K562 (cell line): ENCODE measurements around the gene HOXC5. TPM values are rescaled to one million over a fixed set of nuclear protein-coding genes. Genes with fewer than 3 reads are reported as not detected.

ENCODE experiments used
- ATAC-seq: fragments of 200-7000 bp; cut with Tn5 transposase; 3 replicates; pipeline ENCODE4 v1.9.1; 2020; ENCODE audit warnings: moderate library complexity
- BruUV-seq: library from RNA; stranded (reverse); fragments of 400-500 nt; replicated peaks from 2 replicates; lab custom pipeline; 2021; lab: Mats Ljungman, UMichigan
- CTCF ChIA-PET: fragments of 300-600 bp; formaldehyde crosslinking; extraction: SDS; loops from one replicate; lab custom pipeline; 2021; ENCODE audit warnings: low intra/inter-chr PET ratio; lab: Yijun Ruan, JAX
- POLR2A ChIA-PET: fragments of 300-600, 350-650 bp; sonication (Branson Sonifier 250); formaldehyde crosslinking; extraction: SDS; loops from one replicate; lab custom pipeline; 2021; ENCODE audit warnings: antibody characterized with exemption, inconsistent platforms; lab: Yijun Ruan, JAX
- DNase-seq, 4 experiments: peaks; one replicate each; pipeline versions ENCODE4 v3.0.0 to v3.0.0-alpha.2; 2011 to 2018; ENCODE audit warnings: low spot score in 3 of 4, mixed read lengths in 3 of 4; ENCODE audit errors: extremely low read depth in 1 of 4
- FAIRE-seq: peaks from 2 replicates; lab custom pipeline; 2011; peaks lifted over from hg19 to GRCh38; lab: Jason Lieb, UNC
- H2AFZ ChIP-seq: 2 replicates; pipeline ENCODE4 v1.6.0; 2011; ENCODE audit warnings: low read depth, low read length, control low read depth, inconsistent platforms
- H3K27ac ChIP-seq: fragments of 200-600 bp; 3 replicates; pipeline ENCODE4 v1.8.0; 2011; ENCODE audit warnings: low read depth, mild to moderate bottlenecking, control low read depth, inconsistent platforms, low read length, moderate library complexity, mixed read lengths; ENCODE audit errors: extremely low read depth
- H3K27me3 ChIP-seq, 2 experiments: fragments of 300-600 bp in 1 of 2; 2 replicates in 1 of 2; 3 replicates in 1 of 2; pipeline versions ENCODE4 v1.6.0 to v1.8.0; 2011; ENCODE audit warnings: inconsistent platforms in 2 of 2, low read length in 2 of 2, mild to moderate bottlenecking in 1 of 2, mixed read lengths in 1 of 2, moderate library complexity in 1 of 2; ENCODE audit not compliant: control insufficient read depth in 2 of 2, insufficient read depth in 2 of 2
- H3K36me3 ChIP-seq: fragments of 300-600 bp; 3 replicates; pipeline ENCODE4 v1.8.0; 2011; ENCODE audit warnings: mild to moderate bottlenecking, low read length, inconsistent platforms; ENCODE audit not compliant: control insufficient read depth, insufficient read depth
- H3K4me1 ChIP-seq, 2 experiments: fragments of 200-600 bp in 1 of 2; replicated peaks in 1 of 2; 2 replicates in 1 of 2; 3 replicates in 1 of 2; pipeline versions ENCODE4 v1.5.1 to v1.8.0; 2011; ENCODE audit warnings: inconsistent platforms in 2 of 2, low read length in 2 of 2, mild to moderate bottlenecking in 1 of 2, mixed read lengths in 1 of 2, moderate library complexity in 1 of 2; ENCODE audit not compliant: control insufficient read depth in 2 of 2, insufficient read depth in 2 of 2
- H3K4me2 ChIP-seq: 2 replicates; pipeline ENCODE4 v1.6.1; 2011; ENCODE audit warnings: low read length, control low read depth, inconsistent platforms, mixed read lengths; ENCODE audit not compliant: insufficient read depth
- H3K4me3 ChIP-seq: fragments of 200-600 bp; sonication (generic), shearing (Covaris generic); 2 replicates; pipeline ENCODE4 v1.5.1; 2016; ENCODE audit warnings: control low read depth, inconsistent platforms
- H3K79me2 ChIP-seq: fragments of 200-600 bp; 3 replicates; pipeline ENCODE4 v1.8.0; 2011; ENCODE audit warnings: low read length, inconsistent platforms; ENCODE audit not compliant: control insufficient read depth, insufficient read depth
- H3K9ac ChIP-seq, 2 experiments: 2 replicates each; pipeline versions ENCODE4 v1.6.0 to v1.6.1; 2011; ENCODE audit warnings: low read depth in 2 of 2, low read length in 2 of 2, control low read depth in 1 of 2, inconsistent platforms in 1 of 2, mild to moderate bottlenecking in 1 of 2, mixed read lengths in 1 of 2; ENCODE audit not compliant: insufficient read depth in 1 of 2
- H3K9me1 ChIP-seq: one replicate; pipeline ENCODE4 v1.6.0; 2011; ENCODE audit warnings: inconsistent platforms, mild to moderate bottlenecking, low read length, moderate library complexity; ENCODE audit not compliant: control insufficient read depth, insufficient read depth
- H3K9me3 ChIP-seq: replicated peaks from 2 replicates; pipeline ENCODE4 v1.5.1; 2011; ENCODE audit warnings: low read depth, low read length, inconsistent platforms; ENCODE audit not compliant: control insufficient read depth, insufficient read depth
- H4K20me1 ChIP-seq: replicated peaks from 2 replicates; pipeline ENCODE4 v1.6.1; 2011; ENCODE audit warnings: low read length, inconsistent platforms, mixed read lengths; ENCODE audit not compliant: control insufficient read depth, insufficient read depth
- ETV1 ChIP-seq: fragments of 450-650 bp; conservative IDR thresholded peaks from 2 replicates; pipeline ENCODE4 v1.6.1; 2016; ENCODE audit warnings: missing genetic modification characterization, control low read depth, low read depth, missing compliant biosample characterization
- GABPA ChIP-seq: fragments of 200-800 bp; sonication (Bioruptor generic); conservative IDR thresholded peaks from 2 replicates; pipeline ENCODE4 v1.6.1; 2016; ENCODE audit warnings: low read depth, missing genetic modification characterization, missing compliant biosample characterization
- KDM5B ChIP-seq: fragments of 200-600 bp; sonication (generic); IDR thresholded peaks from 2 replicates; pipeline ENCODE4 v1.6.1; 2012; ENCODE audit warnings: low read depth, mild to moderate bottlenecking, moderate library complexity, low read length, control low read depth, inconsistent platforms; ENCODE audit not compliant: insufficient replicate concordance
- L3MBTL2 ChIP-seq: fragments of 450-650 bp; IDR thresholded peaks from 2 replicates; pipeline ENCODE4 v1.6.1; 2016; ENCODE audit warnings: mild to moderate bottlenecking, moderate library complexity
- PHB2 ChIP-seq: fragments of 450-650 bp; IDR thresholded peaks from 2 replicates; pipeline ENCODE4 v1.6.1; 2017; ENCODE audit warnings: low read depth
- RAD51 ChIP-seq: fragments of 450-650 bp; IDR thresholded peaks from 2 replicates; pipeline ENCODE4 v1.7.1; 2016; ENCODE audit warnings: low read depth, mild to moderate bottlenecking, borderline replicate concordance
- SLC30A9 ChIP-seq: fragments of 250-450 bp; sonication (Bioruptor Pico); IDR thresholded peaks from 2 replicates; pipeline ENCODE4 v1.8.0; 2022; ENCODE audit warnings: mild to moderate bottlenecking, moderate library complexity
- SMARCB1 ChIP-seq: IDR thresholded peaks from 2 replicates; pipeline ENCODE4 v1.6.1; 2011; ENCODE audit warnings: improper control_type of control experiment, low read depth; ENCODE audit not compliant: insufficient read length
- USF1 ChIP-seq: sonication (generic); formaldehyde crosslinking; IDR thresholded peaks from 2 replicates; pipeline ENCODE4 v1.9.0; 2022; ENCODE audit warnings: mild to moderate bottlenecking, missing genetic modification reagents
- USF2 ChIP-seq: sonication (generic); formaldehyde crosslinking; IDR thresholded peaks from 2 replicates; pipeline ENCODE4 v1.5.0; 2020; ENCODE audit warnings: missing genetic modification reagents
- ZNF57 ChIP-seq: fragments of 450-650 bp; formaldehyde crosslinking; IDR thresholded peaks from 2 replicates; pipeline ENCODE4 v1.4.0; 2020; ENCODE audit warnings: mild to moderate bottlenecking, moderate library complexity
- WGBS: fragments of 100-300 bp; shearing (Covaris generic); methylation state at CpG from one replicate; pipeline ENCODE4 v1.1.6; 2016; ENCODE audit warnings: low coverage, mixed read lengths; ENCODE audit not compliant: insufficient coverage; ENCODE audit errors: missing lambda C conversion rate; 5-methylcytosine and 5-hydroxymethylcytosine counted together
- in situ Hi-C: fragments of 300-500 bp; cut with MboI; formaldehyde crosslinking; loops from 4 replicates; pipeline ENCODE4 v1.15.0; 2018; ENCODE audit warnings: inconsistent platforms, mixed read lengths
- intact Hi-C: fragments of 100-400 bp; cut with micrococcal nuclease; formaldehyde crosslinking; loops from 2 replicates; pipeline ENCODE4 v1.14.2; 2022
- polyA plus RNA-seq, 8 experiments: library from polyadenylated mRNA; depleted of rRNA in 4 of 8; stranded (reverse) in 5 of 8; unstranded in 3 of 8; fragments of >200 nt; fragmentation: Nextera tagmentation in 2 of 8; fragmentation: Illumina TruSeq in 1 of 8; extraction: Ambion mirVana in 2 of 8; extraction: Trizol in 1 of 8; gene quantifications; 2 replicates each; pipeline versions ENCODE4 v1.2.1 to v1.2.3, GENCODE V29; 2011 to 2014; ENCODE audit warnings: inconsistent platforms in 1 of 8, missing spikeins in 1 of 8
- total RNA-seq, 7 experiments: library from RNA; depleted of rRNA in 6 of 7; stranded (reverse); fragments of >200 nt in 6 of 7; fragmentation: Illumina TruSeq in 2 of 7; extraction: Trizol in 2 of 7; gene quantifications; 2 replicates each; pipeline versions ENCODE4 v1.2.1 to v1.2.3, GENCODE V29; 2011 to 2021; ENCODE audit warnings: low replicate concordance in 1 of 7

HOXC5 gene
- total and polyA plus RNA-seq, 9 of the 15 experiments (the other 6 are each of a cell fraction or from before 2014, with no cell fraction given): 0.10 to 0.44 (median 0.18) TPM; not detected in 4

DNA sequence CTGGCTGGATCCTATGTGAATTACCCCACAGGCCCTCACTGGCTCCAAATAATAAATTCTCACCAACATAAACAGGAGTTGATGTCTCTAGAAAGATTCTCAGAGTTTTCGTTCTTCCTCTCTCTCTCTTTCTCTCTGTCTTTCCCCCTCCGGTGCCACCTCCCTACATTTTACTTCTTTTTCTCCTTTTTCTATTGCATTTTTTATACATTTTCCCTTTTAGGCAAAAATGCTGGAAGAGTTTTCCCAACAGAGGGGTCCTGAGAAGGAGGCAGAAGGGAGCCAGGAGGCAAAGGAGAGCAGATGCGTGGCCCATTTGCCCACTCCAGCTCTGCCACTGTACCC is 5.4 kb upstream of the HOXC5 start:
- no peak overlapping the region for H3K4me3 ChIP-seq
- 74% methylated on average over 2 of the region's 3 CpGs for WGBS
- POLR2A ChIA-PET: interaction anchor here (0.7 to 1.1 kb wide), 3 partner anchors 137 to 628 kb away, joined by 3 to 5 read pairs (median 3); no protein-coding TSS in a partner anchor
- peaks cover 2% of the 10 kb centered on the region; the same call in 1 of the 3 replicates for H3K36me3 ChIP-seq
- H3K9me3 ChIP-seq: no peaks in the 10 kb centered on the region
- in situ Hi-C loops: loop anchor here (10.0 kb wide), 1 partner anchor 167 kb away; no protein-coding TSS in a partner anchor
- peak overlapping the region in 1 of 2 experiments; percentile 33; a peak in 1 of 4 replicates for H3K9ac ChIP-seq
- no TSS peak for BruUV-seq
- intact Hi-C loops: no loop called here
- peaks cover 3 to 26% of the 10 kb centered on the region in 2 experiments; a peak in 4 of 5 replicates for H3K4me1 ChIP-seq
- peak overlapping the region; percentile 44; the same call in 1 of the 2 replicates for H2AFZ ChIP-seq
- TF ChIP-seq PHB2 (no peak), ZNF57 (CRISPR knock-in tag) (no peak), SMARCB1 (no peak)
- no peaks in the 10 kb centered on the region for H3K9me1 ChIP-seq
- no peaks in the 10 kb centered on the region for H3K79me2 ChIP-seq
- CTCF ChIA-PET: no interaction called here
- H4K20me1 ChIP-seq: no peaks in the 10 kb centered on the region
- no peaks in the 10 kb centered on the region for H3K27me3 ChIP-seq
- no peak overlapping the region for H3K27ac ChIP-seq
- no peak for DNase-seq
- ATAC-seq: no peak
- H3K4me2 ChIP-seq: no peak overlapping the region
- FAIRE-seq: no peak

- Histone ChIP-seq H3K79me2 (no peaks in the 10 kb centered on the region), H3K36me3 (peaks cover 2% of the 10 kb centered on the region; the same call in 1 of the 3 replicates), H2AFZ (peak within 1 kb of the TSS; percentile 86), H3K9me1 (no peaks in the 10 kb centered on the region), H4K20me1 (no peaks in the 10 kb centered on the region), H3K9me3 (no peaks in the 10 kb centered on the region), H3K4me1 (peaks cover 3 to 25% of the 10 kb centered on the region in 2 experiments; a peak in 3 of 5 replicates), H3K4me2 (peak within 1 kb of the TSS; percentile 82), H3K4me3 (peak within 1 kb of the TSS; percentile 32), H3K9ac (peak within 1 kb of the TSS; percentile 42 to 78), H3K27ac (peak within 1 kb of the TSS; percentile 51; the same call in 2 of the 3 replicates), H3K27me3 (no peaks in the 10 kb centered on the region)
- peak; percentile 57 to 80 (median 74) for DNase-seq
- ChIA-PET POLR2A (interaction anchor here (0.6 to 1.5 kb wide), 4 partner anchors 11 to 673 kb away, joined by 3 to 5 read pairs (median 3); no protein-coding TSS in a partner anchor), CTCF (no interaction called here)
- WGBS: 47% methylated on average over 35 of the region's 36 CpGs
- TSS peak; percentile 85 for BruUV-seq
- peak; percentile 74 for FAIRE-seq
- intact Hi-C loops (no loop called here), in situ Hi-C loops (loop anchor here (10.0 kb wide), 1 partner anchor 166 kb away; no protein-coding TSS in a partner anchor)
- ATAC-seq: peak; percentile 76
- TF ChIP-seq ETV1 (tag): no peak
- TF ChIP-seq RAD51: peak; percentile 85
- TF ChIP-seq SLC30A9: no peak
- TF ChIP-seq GABPA (tag): no peak
- peak; percentile 85 for TF ChIP-seq USF2 (CRISPR knock-in tag)
- peak; percentile 79 for TF ChIP-seq USF1
- TF ChIP-seq KDM5B: no peak
- TF ChIP-seq L3MBTL2: 0 out of 2 replicates have a peak, but pooled peaks have one; percentile 22
Measured at GRCh38 chr12:54028314-54029201, 4.3 kb upstream of the HOXC5 start, which contains the start of gene HOXC6. TSS of gene HOXC6 (plus strand) at chr12:54028440. CDS start at chr12:54028522, 82 bp downstream.
